ENCODE measurements around the gene IGF2R.

- TF ChIP-seq POLR2A (IDR thresholded peaks at IDR 0.05) (no peak), CTCF (IDR thresholded peaks at IDR 0.05) (no peak)
These were observed 33.2 kb upstream of the IGF2R start for GRCh38 chr6:159935633-159936032.
